HG02642 (cell line): ENCODE results near the gene NID1.
"Not testable (repeated sequence)": the region's sequence is repeated elsewhere in the genome, so short reads cannot be mapped to it uniquely, and the experiment has no call there.

Experiments
- ATAC-seq: cut with Tn5 transposase; IDR thresholded peaks from one replicate; pipeline ENCODE4 v1.9.1; 2021; ENCODE audit warnings: mild to moderate bottlenecking; ENCODE audit not compliant: unreplicated experiment, poor library complexity

The NID1 gene

GRCh38 chr1:236030534-236030933, 34.4 kb downstream of the NID1 start:
- ATAC-seq: no peak

DNA sequence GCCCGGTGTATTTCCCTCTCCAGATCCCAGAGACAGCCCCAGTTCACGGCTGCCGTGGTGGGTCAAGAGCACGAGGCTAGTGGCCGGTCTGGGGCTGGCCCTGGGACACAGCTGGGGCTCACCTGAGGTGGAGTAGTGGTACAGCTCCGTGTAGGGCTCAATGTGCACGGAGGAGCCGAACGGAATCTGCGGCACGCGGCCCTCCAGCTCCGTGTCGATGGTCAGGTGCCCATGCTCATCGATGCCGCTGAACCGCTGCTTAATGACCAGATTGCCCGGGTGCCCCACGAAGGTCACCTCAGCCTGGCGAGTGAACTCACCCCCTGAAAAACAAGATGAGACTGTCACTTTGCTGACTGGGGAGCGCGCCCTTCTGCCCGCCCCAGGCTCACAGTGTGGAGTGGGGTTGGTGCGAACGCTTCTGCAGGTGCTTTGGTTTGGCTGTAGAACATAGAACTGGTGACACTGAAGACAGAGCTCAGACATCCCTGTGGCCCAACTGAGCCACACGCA, 35.4 kb downstream of the NID1 start:
- ATAC-seq: no peak

- no peak for ATAC-seq
These were observed 37.8 kb downstream of the NID1 start for GRCh38 chr1:236027104-236027503.

- no peak for ATAC-seq
These were observed 39.1 kb downstream of the NID1 start for GRCh38 chr1:236025836-236026235.

GRCh38 chr1:236024641-236025040, 40.2 kb downstream of the NID1 start:
- ATAC-seq: no peak

DNA sequence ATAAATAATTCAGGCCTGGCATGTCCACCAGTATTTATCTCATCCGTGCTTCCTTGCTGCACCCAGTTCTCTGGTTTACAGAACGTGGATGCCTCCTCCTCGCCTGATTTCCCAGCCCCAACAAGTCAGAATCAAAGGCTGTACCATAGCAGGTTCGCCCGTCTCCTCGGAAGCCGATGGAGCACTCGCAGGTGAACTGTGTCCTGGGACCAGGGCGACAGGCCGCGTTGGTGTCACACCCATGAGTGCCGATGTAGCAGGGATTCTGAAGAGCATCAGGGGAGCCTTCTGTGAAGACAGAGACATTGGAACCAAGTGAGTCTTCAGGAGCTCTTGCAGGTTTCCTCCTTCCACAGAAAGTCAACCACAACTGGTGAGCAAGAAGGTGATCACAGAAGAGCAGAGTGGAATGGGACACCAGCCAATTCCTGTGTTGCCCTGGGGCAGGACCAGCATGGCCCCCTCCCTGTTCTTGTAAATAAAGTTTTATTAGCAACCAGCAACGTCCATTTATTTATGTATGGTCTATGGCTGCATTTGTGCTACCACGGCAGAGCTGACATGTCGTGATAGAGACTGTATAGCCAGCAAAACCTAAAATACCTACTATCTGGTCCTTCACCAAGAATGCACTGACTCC, 40.8 kb downstream of the NID1 start:
- ATAC-seq: no peak

GRCh38 chr1:236021424-236022135, 43.3 kb downstream of the NID1 start:
- no peak for ATAC-seq

- ATAC-seq: no peak
These were observed 44.3 kb downstream of the NID1 start for GRCh38 chr1:236020359-236021219.

- no peak for ATAC-seq
These were observed 45.9 kb downstream of the NID1 start for GRCh38 chr1:236018885-236019453.

DNA sequence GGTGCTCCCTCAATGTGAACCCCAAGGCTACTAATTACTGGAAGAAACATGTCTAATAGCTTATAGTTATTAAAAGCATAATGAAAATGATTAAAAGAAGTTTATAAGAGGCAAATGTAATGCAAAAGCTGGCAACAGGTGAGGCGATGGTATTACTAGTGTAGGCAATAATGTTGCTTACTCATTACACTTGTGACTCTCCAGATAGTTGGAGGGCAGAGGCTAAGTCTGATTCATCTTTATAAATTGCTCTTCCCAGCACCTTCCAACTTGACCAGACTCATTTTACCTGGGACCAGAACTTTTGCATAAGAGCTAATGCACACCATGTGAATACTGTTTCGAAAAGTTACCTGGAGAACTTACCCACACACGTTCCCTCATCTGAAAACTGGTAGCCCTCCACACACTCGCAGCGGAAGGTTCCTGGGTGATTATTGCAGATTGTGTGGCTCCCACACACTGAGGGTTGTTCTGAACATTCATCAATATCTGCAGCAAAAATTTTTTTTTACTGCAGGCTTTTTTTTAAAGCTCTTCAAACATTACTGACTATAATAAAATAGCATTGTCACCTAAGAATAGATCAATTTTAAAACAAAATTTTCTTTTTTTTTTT, 48.0 kb downstream of the NID1 start:
- no peak for ATAC-seq

- no peak for ATAC-seq
These were observed 48.8 kb downstream of the NID1 start for GRCh38 chr1:236016083-236016482.

GRCh38 chr1:236015539-236015938, 49.4 kb downstream of the NID1 start:
- no peak for ATAC-seq

DNA sequence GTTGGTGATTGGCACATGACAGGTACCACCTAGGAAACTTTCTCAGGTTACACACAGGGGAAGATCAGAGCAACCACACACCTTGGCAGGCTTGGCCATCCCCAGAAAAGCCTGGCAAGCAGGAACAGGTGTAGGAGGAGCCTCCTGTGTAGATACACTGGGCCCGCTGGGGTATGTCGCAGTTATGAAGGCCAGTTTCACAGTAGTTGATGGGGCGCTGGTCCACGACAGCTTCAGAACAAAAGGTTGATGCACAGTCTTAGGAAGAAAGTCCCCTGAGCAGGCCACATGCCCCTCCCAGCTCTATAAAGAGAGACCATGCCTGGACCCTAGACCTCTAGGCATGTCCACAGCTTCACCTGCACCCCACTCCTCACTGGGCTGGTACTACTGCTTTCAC, 51.6 kb downstream of the NID1 start:
- ATAC-seq: no peak

DNA sequence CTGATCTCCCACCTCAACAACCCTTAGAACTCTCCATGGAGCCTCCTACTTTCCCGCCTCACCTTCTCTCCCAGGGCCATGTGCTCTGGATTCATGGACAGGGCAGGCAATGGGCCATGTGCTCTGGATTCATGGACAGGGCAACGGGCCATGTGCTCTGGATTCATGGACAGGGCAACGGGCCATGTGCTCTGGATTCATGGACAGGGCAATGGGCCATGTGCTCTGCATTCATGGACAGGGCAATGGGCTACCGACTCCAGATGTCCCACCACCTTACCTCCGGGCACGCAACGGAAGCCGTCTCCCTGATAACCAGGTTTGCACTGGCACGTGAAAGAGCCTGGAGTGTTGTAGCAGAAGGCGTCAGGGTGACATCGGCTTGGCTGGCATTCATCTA, 53.2 kb downstream of the NID1 start:
- no peak for ATAC-seq

DNA sequence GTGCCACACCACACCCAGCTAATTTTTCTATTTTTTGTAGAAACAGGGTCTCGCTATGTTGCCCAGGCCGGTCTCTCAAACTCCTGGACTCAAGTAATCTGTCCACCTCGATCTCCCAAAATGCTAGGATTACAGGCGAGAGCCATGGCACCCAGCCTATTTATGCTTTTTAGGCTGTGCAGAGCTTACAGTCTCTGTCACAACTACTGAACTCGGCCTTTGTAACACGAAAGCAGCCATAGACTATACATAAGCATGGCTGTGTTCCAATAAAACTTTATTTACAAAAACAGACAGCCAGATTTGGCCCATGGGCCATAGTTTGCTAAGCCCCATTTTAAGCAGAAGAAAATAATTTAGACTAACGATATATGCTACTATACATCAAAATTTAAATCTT, 54.4 kb downstream of the NID1 start:
- ATAC-seq: no peak

- no peak for ATAC-seq
These were observed 55.0 kb downstream of the NID1 start for GRCh38 chr1:236009857-236010256.

- ATAC-seq: no peak
These were observed 55.7 kb downstream of the NID1 start for GRCh38 chr1:236009191-236009590.

- ATAC-seq: no peak
These were observed 57.1 kb downstream of the NID1 start for GRCh38 chr1:236007781-236008180.

DNA sequence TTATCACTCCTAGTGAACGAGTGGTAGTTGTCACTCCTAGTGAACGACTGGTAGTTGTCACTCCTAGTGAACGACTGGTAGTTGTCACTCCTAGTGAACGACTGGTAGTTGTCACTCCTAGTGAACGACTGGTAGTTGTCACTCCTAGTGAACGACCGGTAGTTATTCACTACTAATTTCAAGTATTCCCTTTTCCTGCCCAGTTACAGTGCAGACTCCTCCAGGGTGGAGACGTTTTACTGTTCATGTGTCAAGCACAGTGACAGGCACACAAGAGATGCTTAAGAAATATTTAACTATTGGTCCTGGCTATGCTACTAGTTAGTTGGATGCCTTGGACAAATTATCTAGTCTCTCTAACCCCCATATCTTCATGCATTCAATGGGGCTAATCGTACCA, 61.8 kb downstream of the NID1 start:
- ATAC-seq: not testable (repeated sequence)

GRCh38 chr1:236002572-236002971, 62.3 kb downstream of the NID1 start:
- no peak for ATAC-seq
